SK-N-SH treated with all-trans-retinoic acid at 6 μM for 48 hours (cell line): ENCODE results near the gene MRTFA.

Source experiments
- ATAC-seq: fragments of 200-7000 bp; cut with Tn5 transposase; 3 replicates; pipeline ENCODE4 v1.9.1; 2020; ENCODE audit warnings: mild to moderate bottlenecking, moderate library complexity
- ARNTL ChIP-seq: fragments of 450-650 bp; formaldehyde crosslinking; IDR thresholded peaks from 2 replicates; pipeline ENCODE4 v1.5.0; 2020; ENCODE audit warnings: low read depth, mild to moderate bottlenecking, moderate library complexity, borderline replicate concordance
- BACH2 ChIP-seq: fragments of 250-450 bp; sonication (Bioruptor Pico); IDR thresholded peaks from 2 replicates; pipeline ENCODE4 v1.9.0; 2021; ENCODE audit warnings: mild to moderate bottlenecking, borderline replicate concordance
- CSDC2 ChIP-seq: fragments of 250-450 bp; sonication (Bioruptor Pico); IDR thresholded peaks from 2 replicates; pipeline ENCODE4 v1.5.0; 2020; ENCODE audit warnings: mild to moderate bottlenecking, moderate library complexity
- ESRRG ChIP-seq: fragments of 250-450 bp; sonication (Bioruptor Pico); IDR thresholded peaks from 2 replicates; pipeline ENCODE4 v1.6.1; 2021; ENCODE audit warnings: mild to moderate bottlenecking
- GLIS3 ChIP-seq: fragments of 250-450 bp; sonication (Bioruptor Pico); IDR thresholded peaks from 2 replicates; pipeline ENCODE4 v1.5.0; 2020; ENCODE audit warnings: mild to moderate bottlenecking, moderate library complexity
- ISL1 ChIP-seq: fragments of 250-450 bp; sonication (Bioruptor Pico); IDR thresholded peaks from 2 replicates; pipeline ENCODE4 v2.1.2; 2022; ENCODE audit warnings: mild to moderate bottlenecking, moderate library complexity
- OSR1 ChIP-seq: fragments of 250-450 bp; sonication (Bioruptor Pico); IDR thresholded peaks from 2 replicates; pipeline ENCODE4 v1.8.0; 2022; ENCODE audit warnings: moderate library complexity, mild to moderate bottlenecking, inconsistent platforms
- PPARA ChIP-seq: fragments of 250-450 bp; sonication (Bioruptor Pico); IDR thresholded peaks from 2 replicates; pipeline ENCODE4 v1.5.0; 2020; ENCODE audit warnings: mild to moderate bottlenecking, borderline replicate concordance
- RARB ChIP-seq: fragments of 250-450 bp; sonication (Bioruptor Pico); IDR thresholded peaks from 2 replicates; pipeline ENCODE4 v1.8.0; 2021; ENCODE audit warnings: mild to moderate bottlenecking, moderate library complexity
- SNAI2 ChIP-seq: fragments of 250-450 bp; sonication (Bioruptor Pico); IDR thresholded peaks from 2 replicates; pipeline ENCODE4 v1.5.0; 2020; ENCODE audit warnings: mild to moderate bottlenecking, moderate library complexity
- TCF4 ChIP-seq: fragments of 250-450 bp; sonication (Bioruptor Pico); IDR thresholded peaks from 2 replicates; pipeline ENCODE4 v1.8.0; 2021; ENCODE audit warnings: mild to moderate bottlenecking, moderate library complexity, borderline replicate concordance
- TOX ChIP-seq: fragments of 250-450 bp; sonication (Bioruptor Pico); IDR thresholded peaks from 2 replicates; pipeline ENCODE4 v1.8.0; 2021; ENCODE audit warnings: mild to moderate bottlenecking, moderate library complexity, borderline replicate concordance
- TSHZ2 ChIP-seq: fragments of 250-450 bp; sonication (Bioruptor Pico); IDR thresholded peaks from 2 replicates; pipeline ENCODE4 v1.5.0; 2020; ENCODE audit warnings: mild to moderate bottlenecking, moderate library complexity
- ZFP30 ChIP-seq: fragments of 450-650 bp; formaldehyde crosslinking; IDR thresholded peaks from 2 replicates; pipeline ENCODE4 v1.5.0; 2022; ENCODE audit warnings: mild to moderate bottlenecking, moderate library complexity
- ZNF565 ChIP-seq: fragments of 450-650 bp; formaldehyde crosslinking; conservative IDR thresholded peaks from 2 replicates; pipeline ENCODE4 v1.5.0; 2020; ENCODE audit warnings: low read depth, mild to moderate bottlenecking, moderate library complexity
- ZNF70 ChIP-seq: fragments of 450-650 bp; formaldehyde crosslinking; IDR thresholded peaks from 2 replicates; pipeline ENCODE4 v1.5.0; 2020; ENCODE audit warnings: mild to moderate bottlenecking, moderate library complexity
- ZNF8 ChIP-seq: fragments of 450-650 bp; formaldehyde crosslinking; IDR thresholded peaks from 2 replicates; pipeline ENCODE4 v1.5.0; 2020; ENCODE audit warnings: mild to moderate bottlenecking, moderate library complexity
- TF ChIP-seq, protein P1 (sequence below): fragments of 250-450 bp; sonication (Bioruptor Pico); IDR thresholded peaks from 2 replicates; pipeline ENCODE4 v1.5.1; 2020; ENCODE audit warnings: low read depth, mild to moderate bottlenecking, moderate library complexity
- TF ChIP-seq, protein P2 (sequence below): fragments of 250-450 bp; sonication (Bioruptor Pico); IDR thresholded peaks from 2 replicates; pipeline ENCODE4 v1.8.0; 2021; ENCODE audit warnings: low read depth, mild to moderate bottlenecking, moderate library complexity, borderline replicate concordance
- TF ChIP-seq, protein P3 (sequence below): fragments of 250-450 bp; sonication (Bioruptor Pico); IDR thresholded peaks from 2 replicates; pipeline ENCODE4 v1.5.1; 2021; ENCODE audit warnings: mild to moderate bottlenecking, moderate library complexity
- TF ChIP-seq, protein P4 (sequence below): fragments of 250-450 bp; sonication (Bioruptor Pico); IDR thresholded peaks from 2 replicates; pipeline ENCODE4 v1.8.0; 2020; ENCODE audit warnings: mild to moderate bottlenecking, moderate library complexity, borderline replicate concordance

The MRTFA gene

GRCh38 chr22:40621309-40622151, 15.0 kb downstream of the MRTFA start:
- no peak for ATAC-seq
- TF ChIP-seq ZNF8 (CRISPR knock-in tag) (no peak), OSR1 (CRISPR knock-in tag) (no peak), BACH2 (CRISPR knock-in tag) (no peak), ZNF70 (CRISPR knock-in tag) (no peak), CSDC2 (CRISPR knock-in tag) (no peak), ISL1 (CRISPR knock-in tag) (no peak), TSHZ2 (CRISPR knock-in tag) (no peak), GLIS3 (no peak), TCF4 (CRISPR knock-in tag) (no peak), ZNF565 (CRISPR knock-in tag) (no peak), ARNTL (no peak), SNAI2 (CRISPR knock-in tag) (no peak), TOX (CRISPR knock-in tag) (no peak), RARB (CRISPR knock-in tag) (no peak)
- TF ChIP-seq, protein P1, sequence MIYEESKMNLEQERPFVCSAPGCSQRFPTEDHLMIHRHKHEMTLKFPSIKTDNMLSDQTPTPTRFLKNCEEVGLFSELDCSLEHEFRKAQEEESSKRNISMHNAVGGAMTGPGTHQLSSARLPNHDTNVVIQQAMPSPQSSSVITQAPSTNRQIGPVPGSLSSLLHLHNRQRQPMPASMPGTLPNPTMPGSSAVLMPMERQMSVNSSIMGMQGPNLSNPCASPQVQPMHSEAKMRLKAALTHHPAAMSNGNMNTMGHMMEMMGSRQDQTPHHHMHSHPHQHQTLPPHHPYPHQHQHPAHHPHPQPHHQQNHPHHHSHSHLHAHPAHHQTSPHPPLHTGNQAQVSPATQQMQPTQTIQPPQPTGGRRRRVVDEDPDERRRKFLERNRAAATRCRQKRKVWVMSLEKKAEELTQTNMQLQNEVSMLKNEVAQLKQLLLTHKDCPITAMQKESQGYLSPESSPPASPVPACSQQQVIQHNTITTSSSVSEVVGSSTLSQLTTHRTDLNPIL = no peak
- TF ChIP-seq, protein P2, sequence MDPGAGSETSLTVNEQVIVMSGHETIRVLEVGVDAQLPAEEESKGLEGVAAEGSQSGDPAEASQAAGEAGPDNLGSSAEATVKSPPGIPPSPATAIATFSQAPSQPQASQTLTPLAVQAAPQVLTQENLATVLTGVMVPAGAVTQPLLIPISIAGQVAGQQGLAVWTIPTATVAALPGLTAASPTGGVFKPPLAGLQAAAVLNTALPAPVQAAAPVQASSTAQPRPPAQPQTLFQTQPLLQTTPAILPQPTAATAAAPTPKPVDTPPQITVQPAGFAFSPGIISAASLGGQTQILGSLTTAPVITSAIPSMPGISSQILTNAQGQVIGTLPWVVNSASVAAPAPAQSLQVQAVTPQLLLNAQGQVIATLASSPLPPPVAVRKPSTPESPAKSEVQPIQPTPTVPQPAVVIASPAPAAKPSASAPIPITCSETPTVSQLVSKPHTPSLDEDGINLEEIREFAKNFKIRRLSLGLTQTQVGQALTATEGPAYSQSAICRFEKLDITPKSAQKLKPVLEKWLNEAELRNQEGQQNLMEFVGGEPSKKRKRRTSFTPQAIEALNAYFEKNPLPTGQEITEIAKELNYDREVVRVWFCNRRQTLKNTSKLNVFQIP = no peak
- TF ChIP-seq, protein P3, sequence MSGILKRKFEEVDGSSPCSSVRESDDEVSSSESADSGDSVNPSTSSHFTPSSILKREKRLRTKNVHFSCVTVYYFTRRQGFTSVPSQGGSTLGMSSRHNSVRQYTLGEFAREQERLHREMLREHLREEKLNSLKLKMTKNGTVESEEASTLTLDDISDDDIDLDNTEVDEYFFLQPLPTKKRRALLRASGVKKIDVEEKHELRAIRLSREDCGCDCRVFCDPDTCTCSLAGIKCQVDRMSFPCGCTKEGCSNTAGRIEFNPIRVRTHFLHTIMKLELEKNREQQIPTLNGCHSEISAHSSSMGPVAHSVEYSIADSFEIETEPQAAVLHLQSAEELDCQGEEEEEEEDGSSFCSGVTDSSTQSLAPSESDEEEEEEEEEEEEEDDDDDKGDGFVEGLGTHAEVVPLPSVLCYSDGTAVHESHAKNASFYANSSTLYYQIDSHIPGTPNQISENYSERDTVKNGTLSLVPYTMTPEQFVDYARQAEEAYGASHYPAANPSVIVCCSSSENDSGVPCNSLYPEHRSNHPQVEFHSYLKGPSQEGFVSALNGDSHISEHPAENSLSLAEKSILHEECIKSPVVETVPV = no peak
- TF ChIP-seq, all 23 proteins: peak for 0

DNA sequence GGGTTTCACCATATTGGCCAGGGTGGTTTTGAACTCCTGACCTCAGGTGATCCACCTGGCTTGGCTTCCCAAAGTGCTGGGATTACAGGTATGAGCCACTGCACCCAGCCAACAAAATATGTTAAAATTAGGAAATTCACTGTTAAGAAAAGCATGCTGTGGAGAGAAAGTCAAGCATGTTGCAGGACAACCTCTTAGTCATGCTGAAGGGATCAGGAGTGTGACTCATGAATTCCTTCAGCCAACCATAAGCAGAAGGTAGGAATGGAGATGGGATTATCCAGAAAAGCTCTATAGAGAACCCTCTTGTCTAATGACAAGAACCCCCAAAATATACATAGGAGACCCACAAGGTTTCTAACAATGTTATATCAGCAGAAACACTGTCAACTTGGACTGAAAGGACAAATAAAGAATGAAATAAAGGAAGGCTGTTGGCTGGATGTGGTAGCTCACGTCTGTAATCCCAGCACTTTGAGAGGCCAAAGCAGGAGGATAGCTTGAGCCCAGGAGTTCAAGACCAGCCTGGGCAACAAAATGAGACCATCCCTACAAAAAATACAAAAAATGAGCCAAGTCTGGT, 16.0 kb downstream of the MRTFA start:
- TF ChIP-seq ZNF70 (CRISPR knock-in tag) (no peak), PPARA (CRISPR knock-in tag) (no peak), TCF4 (CRISPR knock-in tag) (no peak), TSHZ2 (CRISPR knock-in tag) (no peak), RARB (CRISPR knock-in tag) (no peak), ARNTL (no peak), ZNF8 (CRISPR knock-in tag) (no peak), ZFP30 (CRISPR knock-in tag) (no peak), ESRRG (no peak), TOX (CRISPR knock-in tag) (no peak), BACH2 (CRISPR knock-in tag) (no peak), ISL1 (CRISPR knock-in tag) (no peak), GLIS3 (no peak), ZNF565 (CRISPR knock-in tag) (no peak), OSR1 (CRISPR knock-in tag) (no peak), SNAI2 (CRISPR knock-in tag) (no peak)
- TF ChIP-seq, protein P2 = no peak
- TF ChIP-seq, protein P1 = no peak
- TF ChIP-seq, protein P4, sequence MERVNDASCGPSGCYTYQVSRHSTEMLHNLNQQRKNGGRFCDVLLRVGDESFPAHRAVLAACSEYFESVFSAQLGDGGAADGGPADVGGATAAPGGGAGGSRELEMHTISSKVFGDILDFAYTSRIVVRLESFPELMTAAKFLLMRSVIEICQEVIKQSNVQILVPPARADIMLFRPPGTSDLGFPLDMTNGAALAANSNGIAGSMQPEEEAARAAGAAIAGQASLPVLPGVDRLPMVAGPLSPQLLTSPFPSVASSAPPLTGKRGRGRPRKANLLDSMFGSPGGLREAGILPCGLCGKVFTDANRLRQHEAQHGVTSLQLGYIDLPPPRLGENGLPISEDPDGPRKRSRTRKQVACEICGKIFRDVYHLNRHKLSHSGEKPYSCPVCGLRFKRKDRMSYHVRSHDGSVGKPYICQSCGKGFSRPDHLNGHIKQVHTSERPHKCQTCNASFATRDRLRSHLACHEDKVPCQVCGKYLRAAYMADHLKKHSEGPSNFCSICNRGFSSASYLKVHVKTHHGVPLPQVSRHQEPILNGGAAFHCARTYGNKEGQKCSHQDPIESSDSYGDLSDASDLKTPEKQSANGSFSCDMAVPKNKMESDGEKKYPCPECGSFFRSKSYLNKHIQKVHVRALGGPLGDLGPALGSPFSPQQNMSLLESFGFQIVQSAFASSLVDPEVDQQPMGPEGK (CRISPR knock-in tag) = no peak
- ATAC-seq = no peak
